Psoas muscle (tissue), 8 donors: ENCODE data around the gene POLN. TPM values are rescaled to one million over a fixed set of nuclear protein-coding genes. Genes with fewer than 3 reads are reported as not detected.

Experiments
- ATAC-seq, 4 donors: fragments of 200-7000 bp; cut with Tn5 transposase; one replicate each; pipeline ENCODE4 v1.9.1; 2020; ENCODE audit warnings: moderate library complexity in 3 of 4, mild to moderate bottlenecking in 2 of 4
- DNase-seq, 2 donors: peaks; one replicate each; pipeline ENCODE4 v3.0.0-alpha.2; 2020
- H3K27ac ChIP-seq: fragments of 200-600 bp; one replicate; pipeline ENCODE4 v1.8.0; 2022
- H3K27me3 ChIP-seq, 3 donors: fragments of 200-600 bp in 1 of 3; one replicate each; pipeline versions ENCODE4 v1.6.1 to v1.8.0; 2013 to 2022; ENCODE audit warnings: low read length in 2 of 3, mild to moderate bottlenecking in 2 of 3, moderate library complexity in 1 of 3; ENCODE audit not compliant: insufficient read depth in 3 of 3
- H3K36me3 ChIP-seq, 2 donors: fragments of 200-600 bp in 1 of 2; one replicate each; pipeline versions ENCODE4 v1.6.1 to v1.8.0; 2013 to 2022; ENCODE audit warnings: low read depth in 1 of 2, mild to moderate bottlenecking in 1 of 2, moderate library complexity in 1 of 2; ENCODE audit not compliant: insufficient read depth in 1 of 2
- H3K4me1 ChIP-seq: fragments of 200-600 bp; one replicate; pipeline ENCODE4 v1.8.0; 2022
- H3K4me3 ChIP-seq: fragments of 200-600 bp; one replicate; pipeline ENCODE4 v1.8.0; 2022; ENCODE audit warnings: mild to moderate bottlenecking
- H3K9me3 ChIP-seq: fragments of 200-600 bp; one replicate; pipeline ENCODE4 v1.8.0; 2022
- WGBS, 3 donors: extraction: QIAGEN DNeasy Blood & Tissue Kit; methylation state at CpG; one replicate each; pipeline versions ENCODE4 v1.1.6 to v1.1.7; 2013; 5-methylcytosine and 5-hydroxymethylcytosine counted together
- intact Hi-C, 2 donors: fragments of 100-400 bp; cut with DNase I; formaldehyde crosslinking; loops; one replicate each; pipeline versions ENCODE4 v1.11.0 to v1.14.2; 2022
- polyA plus RNA-seq, 3 donors: library from polyadenylated mRNA; stranded (reverse); fragments of 200-250 nt; gene quantifications; one replicate each; pipeline ENCODE4 v1.2.3, GENCODE V29; 2013
- total RNA-seq, 4 donors: library from RNA; stranded (reverse); fragmentation: NEBNext Ultra II Directional in 2 of 4; extraction: Animal tissue kit (Norgen Biotek cat#: 25700) in 2 of 4; gene quantifications; one replicate each; pipeline versions ENCODE4 v1.2.1 to v1.2.4, GENCODE V29; 2021 to 2023
- TF ChIP-seq, protein P1 (sequence below): fragments of 200-600 bp; IDR thresholded peaks from one replicate; pipeline ENCODE4 v1.8.0; 2022; ENCODE audit warnings: antibody characterized with exemption
- donor health status: healthy with polysubstance abuse.
- donor health status: DM: no; HTN: no; CAD: no; lungs with moderate emphysema.
- donor health status: Bipolar disorder and iron deficiency.
- donor health status: healthy.
- donor health status: DM: yes; HTN: yes; CAD: no.
- donor health status: DM: no; HTN: no; CAD: no.
- donor health status: DM: no; HTN: no; CAD: no.
- donor health status: DM: yes; HTN: yes; CAD: no.

The POLN gene
- total and polyA plus RNA-seq, 7 donors = 0.44 to 3.0 (median 0.95) TPM

DNA sequence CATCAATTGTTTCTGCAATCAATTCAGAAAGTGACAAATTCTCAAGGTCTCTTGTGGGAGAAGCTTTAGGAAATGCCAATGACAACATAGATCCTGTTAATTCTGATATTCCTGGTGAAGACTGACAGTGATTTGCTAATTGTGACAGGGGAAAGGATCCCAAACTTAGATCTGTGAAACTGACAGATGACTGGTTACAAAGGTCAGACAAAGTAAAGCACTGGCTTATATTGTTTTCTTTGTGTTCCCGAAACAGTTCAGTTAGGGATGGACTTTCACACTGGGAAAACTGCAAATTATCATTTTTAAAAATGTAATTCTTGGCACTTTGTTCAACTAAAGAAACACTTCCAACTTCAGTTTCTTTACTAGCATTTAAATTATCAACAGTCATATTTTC lies 152.7 kb downstream of the POLN start:
- Histone ChIP-seq H3K9me3 (no peaks in the 10 kb centered on the region), H3K4me1 (no peaks in the 10 kb centered on the region), H3K27ac (no peak overlapping the region), H3K36me3 (no peaks in the 10 kb centered on the region), H3K27me3 (no peaks in the 10 kb centered on the region), H3K4me3 (no peak overlapping the region)
- TF ChIP-seq, protein P1, sequence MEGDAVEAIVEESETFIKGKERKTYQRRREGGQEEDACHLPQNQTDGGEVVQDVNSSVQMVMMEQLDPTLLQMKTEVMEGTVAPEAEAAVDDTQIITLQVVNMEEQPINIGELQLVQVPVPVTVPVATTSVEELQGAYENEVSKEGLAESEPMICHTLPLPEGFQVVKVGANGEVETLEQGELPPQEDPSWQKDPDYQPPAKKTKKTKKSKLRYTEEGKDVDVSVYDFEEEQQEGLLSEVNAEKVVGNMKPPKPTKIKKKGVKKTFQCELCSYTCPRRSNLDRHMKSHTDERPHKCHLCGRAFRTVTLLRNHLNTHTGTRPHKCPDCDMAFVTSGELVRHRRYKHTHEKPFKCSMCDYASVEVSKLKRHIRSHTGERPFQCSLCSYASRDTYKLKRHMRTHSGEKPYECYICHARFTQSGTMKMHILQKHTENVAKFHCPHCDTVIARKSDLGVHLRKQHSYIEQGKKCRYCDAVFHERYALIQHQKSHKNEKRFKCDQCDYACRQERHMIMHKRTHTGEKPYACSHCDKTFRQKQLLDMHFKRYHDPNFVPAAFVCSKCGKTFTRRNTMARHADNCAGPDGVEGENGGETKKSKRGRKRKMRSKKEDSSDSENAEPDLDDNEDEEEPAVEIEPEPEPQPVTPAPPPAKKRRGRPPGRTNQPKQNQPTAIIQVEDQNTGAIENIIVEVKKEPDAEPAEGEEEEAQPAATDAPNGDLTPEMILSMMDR = no peak
- 80 to 83% (median 82%) methylated on average over 1 of the region's 1 CpG for WGBS, 3 donors
- ATAC-seq = no peak
- intact Hi-C loops = no loop called here
- DNase-seq = no peak

GRCh38 chr4:2087170-2087569 lies 154.8 kb downstream of the POLN start:
- no peak for DNase-seq
- H3K4me3 ChIP-seq = no peak overlapping the region
- intact Hi-C loops = no loop called here
- TF ChIP-seq, protein P1 = no peak
- no peak for ATAC-seq
- H3K36me3 ChIP-seq = no peaks in the 10 kb centered on the region
- H3K27me3 ChIP-seq = no peaks in the 10 kb centered on the region
- H3K4me1 ChIP-seq = no peaks in the 10 kb centered on the region
- no peak overlapping the region for H3K27ac ChIP-seq
- H3K9me3 ChIP-seq = no peaks in the 10 kb centered on the region

- ATAC-seq = peak in 3 of 4 donors; percentile 57 to 76 (median 64)
- Histone ChIP-seq H3K36me3 (no peaks in the 10 kb centered on the region), H3K4me1 (no peaks in the 10 kb centered on the region), H3K27me3 (no peaks in the 10 kb centered on the region), H3K9me3 (no peaks in the 10 kb centered on the region), H3K4me3 (no peak overlapping the region), H3K27ac (no peak overlapping the region)
- intact Hi-C loops = no loop called here
- TF ChIP-seq, protein P1 = no peak
- WGBS, 3 donors = 66 to 73% (median 68%) methylated on average over 8 of the region's 8 CpGs
- DNase-seq = no peak
These were observed 156.4 kb downstream of the POLN start for GRCh38 chr4:2085496-2085901.

DNA sequence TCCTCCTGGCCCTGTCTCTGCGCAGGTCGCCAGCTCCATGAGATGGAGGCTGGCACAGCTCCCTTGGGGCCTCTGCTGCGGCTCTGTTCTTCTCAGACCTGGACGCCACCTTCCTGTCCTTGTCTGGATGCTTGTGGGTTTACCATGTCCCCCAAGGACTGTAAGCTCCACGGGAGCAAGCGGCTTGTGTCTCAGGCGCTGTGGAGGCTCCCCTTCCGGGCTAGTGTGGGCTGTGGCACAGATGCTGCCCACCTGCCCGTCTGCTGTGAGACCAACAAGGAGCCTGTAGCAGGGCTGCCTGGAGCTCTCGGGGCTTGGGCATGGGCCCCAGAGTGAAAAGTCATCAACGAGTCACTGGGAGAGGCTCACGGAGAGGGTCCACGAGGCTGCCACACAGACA lies 157.6 kb downstream of the POLN start:
- no peaks in the 10 kb centered on the region for H3K27me3 ChIP-seq
- H3K4me3 ChIP-seq = no peak overlapping the region
- ATAC-seq (no peak), DNase-seq (no peak)
- intact Hi-C loops = no loop called here
- H3K27ac ChIP-seq = no peak overlapping the region
- no peaks in the 10 kb centered on the region for H3K4me1 ChIP-seq
- no peaks in the 10 kb centered on the region for H3K36me3 ChIP-seq
- 81 to 90% (median 90%) methylated on average over 13 of the region's 13 CpGs for WGBS, 3 donors
- TF ChIP-seq, protein P1 = no peak
- no peaks in the 10 kb centered on the region for H3K9me3 ChIP-seq

- Histone ChIP-seq H3K27ac (no peak overlapping the region), H3K4me3 (no peak overlapping the region), H3K36me3 (no peaks in the 10 kb centered on the region), H3K9me3 (no peaks in the 10 kb centered on the region), H3K27me3 (no peaks in the 10 kb centered on the region), H3K4me1 (no peaks in the 10 kb centered on the region)
- intact Hi-C loops = no loop called here
- 77 to 86% (median 79%) methylated on average over 6 of the region's 6 CpGs for WGBS, 3 donors
- DNase-seq = no peak
- TF ChIP-seq, protein P1 = no peak
- no peak for ATAC-seq
These were observed 158.1 kb downstream of the POLN start for GRCh38 chr4:2083826-2084160.
